Occipital lobe (tissue), 3 donors: ENCODE measurements around the gene DEDD. TPM values are rescaled to one million over a fixed set of nuclear protein-coding genes. Genes with fewer than 3 reads are reported as not detected.

Experiments
- DNase-seq: peaks from one replicate; lab custom pipeline; 2025; lab: John Stamatoyannopoulos, UW
- small RNA-seq: library from RNA; depleted of rRNA; stranded (forward); fragments of <200 nt; gene quantifications from one replicate; pipeline ENCODE3, GENCODE V24; 2014
- total RNA-seq: library from RNA; depleted of rRNA; stranded (reverse); fragments of >200 nt; gene quantifications from one replicate; pipeline ENCODE4 v1.2.3, GENCODE V29; 2014

DEDD gene
- total RNA-seq, 1 donor from 2014 or later = 26.8 TPM

DNA sequence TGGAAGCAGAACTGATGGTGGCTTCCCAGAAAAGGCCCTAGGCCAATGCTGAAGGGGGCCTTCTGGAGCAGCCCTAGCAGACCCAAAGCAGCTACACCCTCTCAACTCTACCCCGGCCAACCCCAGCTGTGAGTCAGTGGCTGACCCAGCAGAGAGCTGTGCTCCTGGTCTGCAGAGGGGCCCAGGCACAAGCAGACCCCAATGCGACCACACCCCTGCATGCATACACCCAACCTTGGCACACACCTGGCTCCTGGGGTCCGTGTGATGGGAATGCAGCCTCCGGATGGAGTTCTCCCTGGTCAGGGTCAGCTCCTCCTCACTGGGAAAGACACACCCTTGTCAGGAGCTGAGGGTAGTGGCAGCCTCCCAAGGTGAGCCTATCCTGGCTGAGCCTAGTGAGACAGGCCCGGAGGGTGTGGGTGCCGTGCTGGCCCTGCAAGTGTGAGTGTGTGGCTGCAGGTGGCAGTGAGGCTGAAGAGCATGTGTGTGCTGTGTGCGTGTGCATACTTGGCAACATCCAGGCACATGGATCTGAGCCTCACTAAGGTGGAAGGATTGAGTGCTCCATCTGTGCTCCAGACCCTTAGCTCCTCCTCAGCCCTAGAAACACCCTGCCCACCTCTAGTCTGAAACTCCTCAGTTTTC, 58.9 kb downstream of the DEDD start:
- no peak for DNase-seq

DNA sequence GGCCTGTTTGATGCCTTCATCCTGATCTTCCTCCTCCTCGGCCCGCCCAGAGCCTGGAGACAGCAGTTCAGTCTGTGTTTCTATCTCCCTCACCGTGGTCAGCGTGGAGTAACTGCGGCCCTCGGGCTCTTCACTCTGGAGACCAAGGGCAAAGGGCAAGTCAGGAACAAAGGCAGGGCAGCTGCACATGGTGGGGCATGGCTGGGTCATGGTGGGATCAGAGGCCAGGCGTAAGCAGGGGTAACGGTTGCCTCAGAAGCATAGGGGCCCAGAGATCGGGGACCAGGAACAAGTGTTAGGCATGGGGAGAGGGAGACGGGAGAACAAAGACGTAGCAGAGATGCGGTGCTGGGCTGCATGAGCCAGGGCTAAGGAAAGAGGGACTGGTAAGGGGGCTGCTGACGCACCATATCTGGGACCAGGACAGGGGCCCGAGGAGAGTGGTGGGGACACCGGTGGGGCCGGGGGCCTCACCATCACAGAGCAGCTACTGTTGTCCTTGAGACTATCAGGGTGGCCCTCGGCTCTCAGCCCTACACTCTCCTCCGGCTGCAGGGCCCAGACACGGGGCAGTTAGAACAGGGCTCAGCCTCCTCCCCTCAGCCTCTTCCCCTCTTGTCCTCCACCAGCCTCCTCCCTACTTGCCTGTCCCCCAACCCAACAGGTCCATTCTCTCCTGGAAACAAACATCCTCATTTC, 59.6 kb downstream of the DEDD start:
- DNase-seq = no peak

DNA sequence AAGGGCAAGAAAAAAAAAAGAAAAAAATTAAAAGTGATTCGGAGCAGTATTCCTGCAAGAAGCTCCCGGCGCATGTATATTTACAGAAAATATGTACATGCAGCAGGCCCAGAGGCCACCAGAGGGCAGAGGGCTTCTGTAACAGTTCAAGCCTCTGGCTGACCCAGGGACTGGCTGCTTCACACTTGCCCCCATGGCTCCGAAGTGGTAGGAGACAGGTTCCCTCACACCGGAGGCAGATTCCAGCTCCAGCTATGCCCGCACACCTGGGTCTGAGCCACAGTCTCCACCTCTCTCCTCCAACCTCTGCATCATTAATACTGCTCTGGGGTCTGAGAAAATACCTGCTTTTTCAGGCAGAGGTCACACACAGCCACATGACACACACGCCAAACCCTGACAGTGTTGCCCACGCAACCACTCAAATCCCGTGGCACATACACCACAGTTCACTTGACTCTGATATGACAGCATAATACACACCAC, 60.5 kb downstream of the DEDD start:
- no peak for DNase-seq

Small RNAs within 50 kb of the gene (small RNA-seq; reads per million reads assigned to genes)
- gene RF01225 = not detected

Other genes starting within 250 kb of the DEDD start
- gene ITLN1, start 247.5 kb downstream of the DEDD start, total RNA-seq = 0.47 TPM
- not detected for gene ITLN2, start 177.9 kb downstream of the DEDD start, total RNA-seq
- 10.9 TPM for gene F11R, start 111.5 kb downstream of the DEDD start, total RNA-seq
- gene TSTD1, start 93.7 kb downstream of the DEDD start, total RNA-seq = 42.6 TPM
- gene USF1, start 86.7 kb downstream of the DEDD start, total RNA-seq = 131 TPM
- gene ARHGAP30, start 62.8 kb downstream of the DEDD start, total RNA-seq = 1.7 TPM
- not detected for gene NECTIN4, start 43.1 kb downstream of the DEDD start, total RNA-seq
- gene KLHDC9, start 34.3 kb downstream of the DEDD start, total RNA-seq = 0.78 TPM
- 33.8 TPM for gene PFDN2, start 14.6 kb downstream of the DEDD start, total RNA-seq
- 18.7 TPM for gene NIT1, start 14.6 kb downstream of the DEDD start, total RNA-seq
- 99.4 TPM for gene UFC1, start 21.3 kb upstream of the DEDD start, total RNA-seq
- gene USP21, start 26.8 kb upstream of the DEDD start, total RNA-seq = 10.6 TPM
- gene PPOX, start 33.8 kb upstream of the DEDD start, total RNA-seq = 25.4 TPM
- gene B4GALT3, start 44.8 kb upstream of the DEDD start, total RNA-seq = 21.4 TPM
- 0.62 TPM for gene ADAMTS4, start 66.4 kb upstream of the DEDD start, total RNA-seq
- gene NDUFS2, start 69.7 kb upstream of the DEDD start, total RNA-seq = 85.2 TPM
- 1.6 TPM for gene FCER1G, start 82.6 kb upstream of the DEDD start, total RNA-seq
- gene APOA2, start 91.0 kb upstream of the DEDD start, total RNA-seq = not detected
- gene TOMM40L, start 93.4 kb upstream of the DEDD start, total RNA-seq = 20.1 TPM
- gene NR1I3, start 105.5 kb upstream of the DEDD start, total RNA-seq = 0.47 TPM
- 3.1 TPM for gene PCP4L1, start 126.1 kb upstream of the DEDD start, total RNA-seq
- 1.4 TPM for gene MPZ, start 177.3 kb upstream of the DEDD start, total RNA-seq
- gene SDHC, start 181.7 kb upstream of the DEDD start, total RNA-seq = 19.5 TPM
- gene CFAP126, start 235.2 kb upstream of the DEDD start, total RNA-seq = 0.31 TPM